Measurements from ENCODE around the gene EFNA3.
A peak's percentile ranks its signal among the peaks of the same experiment; 100 is the strongest.

EFNA3 gene

DNA sequence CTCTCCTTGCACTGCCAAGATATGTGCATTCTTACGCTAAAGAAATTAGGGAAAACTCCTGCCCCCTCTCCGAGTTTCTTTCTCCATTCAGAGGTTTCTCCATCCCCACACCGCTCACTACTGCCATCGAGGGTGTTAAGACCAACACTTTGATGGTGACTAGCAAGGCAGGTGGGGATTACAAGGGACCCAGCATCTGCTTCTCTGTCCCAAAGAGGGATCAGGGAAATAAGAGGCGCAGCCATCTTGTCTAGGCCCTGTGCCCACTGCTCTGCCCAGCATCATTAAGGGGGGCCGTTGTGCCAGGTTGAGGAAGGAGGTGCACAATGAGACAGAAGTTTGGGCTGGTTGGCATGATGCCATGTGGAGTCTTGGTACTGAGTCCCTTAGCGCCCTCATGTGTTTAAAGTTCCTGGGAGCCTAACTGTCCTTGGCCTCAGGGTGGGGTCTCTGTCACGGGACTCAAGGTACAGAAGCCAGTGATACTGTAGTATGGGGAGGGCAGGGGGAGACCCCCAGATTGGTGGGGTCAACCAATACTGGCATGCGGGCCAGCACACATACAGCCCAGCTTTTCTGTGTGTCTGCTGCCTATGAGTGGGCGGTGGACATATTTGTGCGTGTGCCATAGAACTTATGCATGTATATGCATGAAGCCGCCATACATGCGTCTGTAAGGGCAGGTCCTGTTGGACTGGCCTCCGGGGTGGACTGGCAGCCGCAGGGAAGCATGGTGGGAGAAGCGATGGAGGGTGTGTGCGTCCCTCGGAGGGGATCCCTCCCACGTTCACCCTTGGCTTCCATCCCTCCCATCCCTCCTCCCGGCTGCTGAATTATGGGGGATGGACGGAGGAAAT lies 5.5 kb downstream of the EFNA3 start:
- DNase-seq: no peak

GRCh38 chr1:155084722-155085503 lies 6.3 kb downstream of the EFNA3 start:
- DNase-seq: peak; percentile 93

GRCh38 chr1:155085504-155086127 lies 7.0 kb downstream of the EFNA3 start:
- DNase-seq: peak; percentile 73

GRCh38 chr1:155086128-155086741 lies 7.6 kb downstream of the EFNA3 start:
- peak; percentile 82 for DNase-seq

DNA sequence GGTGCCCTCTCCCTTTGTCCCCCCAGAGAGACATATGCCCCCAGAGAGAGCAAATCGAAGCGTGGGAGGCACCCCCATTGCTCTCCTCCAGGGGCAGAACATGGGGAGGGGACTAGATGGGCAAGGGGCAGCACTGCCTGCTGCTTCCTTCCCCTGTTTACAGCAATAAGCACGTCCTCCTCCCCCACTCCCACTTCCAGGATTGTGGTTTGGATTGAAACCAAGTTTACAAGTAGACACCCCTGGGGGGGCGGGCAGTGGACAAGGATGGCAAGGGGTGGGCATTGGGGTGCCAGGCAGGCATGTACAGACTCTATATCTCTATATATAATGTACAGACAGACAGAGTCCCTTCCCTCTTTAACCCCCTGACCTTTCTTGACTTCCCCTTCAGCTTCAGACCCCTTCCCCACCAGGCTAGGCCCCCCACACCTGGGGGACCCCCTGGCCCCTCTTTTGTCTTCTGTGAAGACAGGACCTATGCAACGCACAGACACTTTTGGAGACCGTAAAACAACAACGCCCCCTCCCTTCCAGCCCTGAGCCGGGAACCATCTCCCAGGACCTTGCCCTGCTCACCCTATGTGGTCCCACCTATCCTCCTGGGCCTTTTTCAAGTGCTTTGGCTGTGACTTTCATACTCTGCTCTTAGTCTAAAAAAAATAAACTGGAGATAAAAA lies 8.4 kb downstream of the EFNA3 start:
- DNase-seq: no peak

- DNase-seq: peak; percentile 82
Measured at GRCh38 chr1:155091071-155092051, 12.7 kb downstream of the EFNA3 start.

DNA sequence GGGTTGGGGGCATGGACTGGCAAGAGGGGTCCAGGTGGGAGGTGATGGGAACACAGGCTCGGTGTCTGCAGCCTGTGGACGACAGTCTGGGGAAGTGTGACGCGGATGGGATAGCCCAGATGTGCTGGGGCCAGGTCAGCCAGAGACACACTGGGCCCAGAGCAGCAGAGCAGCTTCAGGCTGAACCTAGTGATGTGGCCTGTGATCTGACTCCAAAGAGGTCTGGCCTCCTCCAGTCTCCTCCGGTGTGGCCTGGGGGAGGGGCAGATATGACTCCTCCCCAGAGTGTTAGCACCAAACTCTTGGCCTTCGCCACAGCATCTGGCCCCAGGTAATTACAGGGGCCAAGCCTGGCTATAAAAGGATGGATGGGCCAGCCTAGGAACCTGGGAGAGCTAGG lies 13.5 kb downstream of the EFNA3 start:
- DNase-seq: no peak

DNA sequence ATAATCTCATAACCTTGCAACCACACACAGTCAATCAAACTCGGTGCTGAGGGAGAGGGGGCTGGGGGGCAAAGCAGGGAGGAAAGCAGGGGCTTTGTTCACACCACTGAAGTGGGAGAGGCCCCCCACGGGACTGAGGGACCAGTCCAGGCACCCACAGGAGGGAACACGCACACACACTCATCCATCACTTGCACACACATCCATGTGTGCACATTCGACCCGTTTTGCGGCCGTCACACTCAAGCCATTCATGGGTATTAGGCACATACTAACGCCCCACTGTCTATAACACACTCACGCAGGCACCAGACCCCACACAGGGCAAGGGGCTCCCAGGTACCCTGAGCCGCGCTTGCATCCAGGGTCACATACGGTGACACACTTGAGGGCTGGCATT lies 14.0 kb downstream of the EFNA3 start:
- DNase-seq: no peak

GRCh38 chr1:155093911-155094621 lies 15.4 kb downstream of the EFNA3 start:
- peak; percentile 35 for DNase-seq

- DNase-seq: no peak
Measured at GRCh38 chr1:155094622-155094948, 15.9 kb downstream of the EFNA3 start.

DNA sequence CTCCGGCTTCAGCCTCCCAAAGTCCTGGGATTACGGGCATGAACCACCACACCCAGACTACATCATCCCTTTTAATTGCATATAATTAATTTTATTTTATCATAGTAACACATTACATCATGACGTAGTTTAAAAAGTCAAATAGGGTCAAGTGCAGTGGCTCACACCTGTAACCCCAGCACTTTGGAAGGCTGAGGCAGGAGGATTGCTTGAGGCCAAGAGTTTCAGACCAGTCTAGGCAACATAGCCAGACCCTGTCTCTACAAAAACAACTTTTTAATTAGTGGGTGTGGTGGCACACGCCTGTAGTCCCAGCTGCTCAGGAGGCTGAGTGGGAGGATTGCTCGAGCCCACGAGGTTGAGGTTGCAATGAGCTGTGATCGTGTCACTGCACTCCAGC lies 20.7 kb downstream of the EFNA3 start:
- DNase-seq: no peak

GRCh38 chr1:155103325-155103724 lies 24.7 kb downstream of the EFNA3 start:
- no peak for DNase-seq

GRCh38 chr1:155104605-155105534 lies 26.2 kb downstream of the EFNA3 start:
- DNase-seq: no peak

DNA sequence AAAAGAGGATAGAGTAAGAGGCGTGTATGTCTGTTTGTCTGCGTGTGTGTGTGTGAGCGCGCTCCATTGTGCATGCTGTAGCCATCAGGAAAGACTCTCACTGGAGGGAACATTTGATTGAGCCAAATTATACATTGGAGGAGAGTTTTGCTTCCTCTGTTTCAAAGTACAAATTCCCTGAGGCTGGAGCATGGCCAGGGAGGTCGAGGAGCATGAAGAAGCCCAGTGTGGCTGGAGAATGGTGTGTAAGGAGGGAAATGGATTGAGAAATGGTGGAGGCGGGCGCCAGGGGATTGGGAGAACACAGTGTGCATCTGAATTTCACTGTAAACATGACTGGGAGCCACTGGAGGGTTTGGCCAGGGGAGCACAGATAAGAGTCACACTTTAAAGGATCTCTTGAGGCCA lies 27.0 kb downstream of the EFNA3 start:
- DNase-seq: no peak

DNA sequence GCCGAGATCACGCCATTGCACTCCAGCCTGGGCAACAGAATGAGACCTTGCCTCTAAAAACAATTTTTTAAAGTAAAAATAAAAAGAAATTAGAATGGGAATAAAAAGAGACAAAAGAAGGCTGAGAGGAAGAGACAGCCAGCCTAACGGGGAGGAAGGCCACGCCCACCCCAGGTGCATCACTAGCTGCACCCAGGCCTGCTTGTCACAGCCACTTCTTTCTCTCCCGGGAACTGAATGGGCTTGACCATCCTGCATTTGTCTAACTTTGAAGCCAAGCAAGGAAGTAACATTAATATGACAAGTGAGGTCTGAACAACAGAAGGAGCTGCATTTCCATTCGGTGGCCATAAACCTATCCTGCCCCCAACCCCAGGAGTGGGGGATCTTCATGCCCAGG lies 28.2 kb downstream of the EFNA3 start:
- DNase-seq: no peak

DNA sequence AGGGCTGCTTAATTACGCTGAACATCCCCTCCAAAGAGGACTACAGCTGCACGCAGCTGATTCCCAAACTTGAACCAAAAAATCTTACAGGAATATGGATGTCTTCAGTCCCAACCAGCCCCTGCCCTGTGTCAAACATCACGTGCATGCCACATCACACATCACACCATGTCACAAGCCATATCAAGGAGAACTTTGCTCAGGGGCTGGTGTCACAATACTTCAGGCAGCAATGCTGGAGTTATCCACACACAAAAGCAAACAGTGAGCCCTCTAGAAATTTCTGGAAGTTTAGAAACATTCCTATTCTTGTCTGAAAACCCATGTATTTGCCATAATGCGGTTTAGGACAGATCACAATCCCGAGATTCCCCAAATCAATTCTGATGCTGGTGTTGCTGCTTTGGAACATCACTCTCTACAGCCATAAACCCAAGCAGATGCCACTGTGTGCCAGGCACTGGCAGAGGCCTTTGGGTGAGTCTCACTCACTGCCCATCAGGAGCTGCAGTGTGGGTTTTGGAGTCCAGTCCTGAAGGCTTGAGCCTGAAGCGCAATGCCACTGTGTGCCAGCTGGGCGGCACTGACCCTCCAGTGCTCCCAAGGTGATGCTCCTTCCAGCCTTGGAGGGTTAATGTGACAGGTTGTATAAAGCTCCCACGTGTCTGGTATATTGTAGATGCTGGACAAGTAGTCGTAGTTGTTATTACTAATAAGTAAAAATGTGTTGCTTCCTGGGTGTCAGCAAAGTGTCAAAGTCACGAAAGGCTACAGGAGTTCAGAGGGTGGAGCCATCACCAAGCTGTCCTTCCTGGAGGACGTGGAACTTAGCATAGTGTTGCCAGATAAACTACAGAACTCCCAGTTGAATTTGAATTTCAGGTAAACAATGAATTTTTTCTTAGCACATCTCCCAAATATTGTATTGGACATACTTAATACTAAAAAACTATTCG lies 28.9 kb downstream of the EFNA3 start:
- DNase-seq: no peak

DNA sequence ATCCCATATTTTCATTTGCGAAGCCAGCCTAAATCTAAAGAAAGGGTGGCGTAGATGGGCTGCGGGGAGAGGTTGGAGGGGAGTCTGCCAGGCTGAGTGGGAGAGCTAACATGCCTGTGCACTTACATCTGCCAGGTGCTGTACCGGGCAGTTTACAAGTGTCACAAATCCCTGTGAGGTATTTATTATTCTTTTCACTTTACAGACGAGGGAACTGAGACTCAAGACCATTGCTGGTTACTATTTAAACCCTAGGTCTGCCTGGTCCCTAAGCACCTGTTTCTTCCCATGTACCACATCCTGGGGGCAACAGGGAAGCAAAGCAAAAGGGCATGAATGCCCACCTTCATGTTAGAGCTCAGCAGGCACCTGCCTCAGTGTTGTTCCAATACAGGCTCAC lies 29.7 kb downstream of the EFNA3 start:
- DNase-seq: no peak

DNA sequence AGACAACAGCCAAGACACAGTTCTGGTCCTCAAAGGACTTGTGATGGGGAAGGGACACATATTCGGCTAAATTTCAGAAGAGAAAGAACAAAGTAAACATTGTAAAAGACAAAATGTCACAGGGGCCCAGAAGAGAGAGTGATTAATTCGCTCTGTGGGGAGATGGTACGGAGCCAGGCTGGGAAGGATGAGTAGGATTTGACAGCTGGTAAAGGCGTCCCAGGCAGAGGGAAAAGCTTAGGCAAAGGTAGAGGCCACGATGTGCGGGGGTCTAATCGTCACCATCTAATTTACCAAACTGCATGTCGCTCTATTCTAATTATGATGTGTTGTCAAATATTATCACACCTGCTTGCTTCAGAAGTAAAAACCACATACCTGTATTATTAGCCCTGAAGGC lies 31.7 kb downstream of the EFNA3 start:
- DNase-seq: no peak

GRCh38 chr1:155110826-155111225 lies 32.2 kb downstream of the EFNA3 start:
- DNase-seq: no peak

Measured in CD4-positive, alpha-beta T cell treated with Interleukin-21 for 1 hour (primary cell).